Cardiac fibroblast (primary cell): Measurements from ENCODE around the gene SUGCT.

Experiments used
- DNase-seq, 2 donors: peaks; one replicate each; pipeline versions ENCODE4 v3.0.0 to v3.0.0-alpha.2; 2010; ENCODE audit warnings: low read depth in 2 of 2
- H3K4me3 ChIP-seq, 2 donors: replicated peaks in 1 of 2; 1 replicate in 1 of 2; 2 replicates in 1 of 2; pipeline ENCODE4 v1.5.1; 2011; ENCODE audit warnings: low read depth in 2 of 2, low read length in 2 of 2, mild to moderate bottlenecking in 2 of 2, moderate library complexity in 1 of 2
- CTCF ChIP-seq: IDR thresholded peaks from one replicate; pipeline ENCODE4 v1.5.1; 2011; ENCODE audit warnings: low read depth, mild to moderate bottlenecking, low read length, inconsistent platforms

The SUGCT gene

GRCh38 chr7:40753455-40753854 lies 618.6 kb downstream of the SUGCT start:
- no peak for TF ChIP-seq CTCF
- H3K4me3 ChIP-seq: no peak overlapping the region
- no peak for DNase-seq

- H3K4me3 ChIP-seq: no peak overlapping the region
- TF ChIP-seq CTCF: no peak
- DNase-seq: peak in 1 of 2 donors; percentile 5
These were observed 620.6 kb downstream of the SUGCT start for GRCh38 chr7:40755438-40755837.

- DNase-seq: peak in 1 of 2 donors; percentile 31
- TF ChIP-seq CTCF: no peak
- H3K4me3 ChIP-seq: no peak overlapping the region
These were observed 622.3 kb downstream of the SUGCT start for GRCh38 chr7:40757109-40757508.

GRCh38 chr7:40758590-40758989 lies 623.8 kb downstream of the SUGCT start:
- no peak for TF ChIP-seq CTCF
- H3K4me3 ChIP-seq: no peak overlapping the region
- peak in 1 of 2 donors; percentile 46 for DNase-seq

- no peak for TF ChIP-seq CTCF
- DNase-seq: peak in 1 of 2 donors; percentile 3
- H3K4me3 ChIP-seq: no peak overlapping the region
These were observed 625.6 kb downstream of the SUGCT start for GRCh38 chr7:40760293-40760964.

GRCh38 chr7:40760987-40761386 lies 626.2 kb downstream of the SUGCT start:
- no peak for DNase-seq
- TF ChIP-seq CTCF: no peak
- H3K4me3 ChIP-seq: no peak overlapping the region
